ENCODE measurements around the gene DAZ1. TPM values are rescaled to one million over a fixed set of nuclear protein-coding genes. Genes with fewer than 3 reads are reported as not detected.
"Not testable (repeated sequence)": the region's sequence is repeated elsewhere in the genome, so short reads cannot be mapped to it uniquely, and the experiment has no call there.

Gene DAZ1, protein sequence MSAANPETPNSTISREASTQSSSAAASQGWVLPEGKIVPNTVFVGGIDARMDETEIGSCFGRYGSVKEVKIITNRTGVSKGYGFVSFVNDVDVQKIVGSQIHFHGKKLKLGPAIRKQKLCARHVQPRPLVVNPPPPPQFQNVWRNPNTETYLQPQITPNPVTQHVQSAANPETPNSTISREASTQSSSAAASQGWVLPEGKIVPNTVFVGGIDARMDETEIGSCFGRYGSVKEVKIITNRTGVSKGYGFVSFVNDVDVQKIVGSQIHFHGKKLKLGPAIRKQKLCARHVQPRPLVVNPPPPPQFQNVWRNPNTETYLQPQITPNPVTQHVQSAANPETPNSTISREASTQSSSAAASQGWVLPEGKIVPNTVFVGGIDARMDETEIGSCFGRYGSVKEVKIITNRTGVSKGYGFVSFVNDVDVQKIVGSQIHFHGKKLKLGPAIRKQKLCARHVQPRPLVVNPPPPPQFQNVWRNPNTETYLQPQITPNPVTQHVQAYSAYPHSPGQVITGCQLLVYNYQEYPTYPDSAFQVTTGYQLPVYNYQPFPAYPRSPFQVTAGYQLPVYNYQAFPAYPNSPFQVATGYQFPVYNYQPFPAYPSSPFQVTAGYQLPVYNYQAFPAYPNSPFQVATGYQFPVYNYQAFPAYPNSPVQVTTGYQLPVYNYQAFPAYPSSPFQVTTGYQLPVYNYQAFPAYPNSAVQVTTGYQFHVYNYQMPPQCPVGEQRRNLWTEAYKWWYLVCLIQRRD
- total RNA-seq: not detected
- long read RNA-seq: 0 reads

DNA sequence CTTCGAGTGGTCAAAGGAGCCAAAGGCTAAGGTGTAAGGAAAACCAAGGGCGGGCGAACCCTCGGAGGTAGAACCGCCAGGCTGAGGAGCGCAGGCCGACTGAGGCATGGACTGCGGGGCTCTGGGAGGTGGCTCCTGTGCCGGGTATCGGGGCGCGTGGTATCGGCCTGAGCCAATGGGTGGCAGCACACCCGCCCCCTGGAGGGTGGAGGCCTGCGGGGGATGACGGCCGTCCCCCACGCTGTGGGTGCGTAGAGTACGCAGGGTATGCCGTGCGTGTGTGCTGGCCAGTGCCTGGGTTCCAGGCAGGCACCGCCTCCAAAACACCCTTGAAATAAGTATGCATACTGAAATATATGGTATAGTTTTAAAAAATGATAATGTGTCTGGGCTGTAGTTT is at the start of gene DAZ1:
TSS of gene DAZ1 (minus strand) at position 101 of the 400 bp plus-strand sequence. CDS start 208 bp downstream, outside the sequence.
- H3K27me3 ChIP-seq (ENCODE audit: low read depth); H3K36me3 ChIP-seq; H3K27ac ChIP-seq (replicated peaks); H3K9me3 ChIP-seq (replicated peaks); DNase-seq; H3K4me3 ChIP-seq; H3K4me1 ChIP-seq; intact Hi-C loops (cut with micrococcal nuclease): not testable (repeated sequence)

DNA sequence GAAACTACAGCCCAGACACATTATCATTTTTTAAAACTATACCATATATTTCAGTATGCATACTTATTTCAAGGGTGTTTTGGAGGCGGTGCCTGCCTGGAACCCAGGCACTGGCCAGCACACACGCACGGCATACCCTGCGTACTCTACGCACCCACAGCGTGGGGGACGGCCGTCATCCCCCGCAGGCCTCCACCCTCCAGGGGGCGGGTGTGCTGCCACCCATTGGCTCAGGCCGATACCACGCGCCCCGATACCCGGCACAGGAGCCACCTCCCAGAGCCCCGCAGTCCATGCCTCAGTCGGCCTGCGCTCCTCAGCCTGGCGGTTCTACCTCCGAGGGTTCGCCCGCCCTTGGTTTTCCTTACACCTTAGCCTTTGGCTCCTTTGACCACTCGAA is 20.4 kb upstream of the DAZ1 start, which contains the start of gene DAZ2:
TSS of gene DAZ2 (plus strand) at position 301 of the 400 bp plus-strand sequence. CDS start 208 bp downstream, outside the sequence.
- H3K4me1 ChIP-seq; DNase-seq; H3K27me3 ChIP-seq (ENCODE audit: low read depth); H3K9me3 ChIP-seq (replicated peaks); H3K4me3 ChIP-seq; H3K27ac ChIP-seq (replicated peaks); H3K36me3 ChIP-seq; intact Hi-C loops (cut with micrococcal nuclease): not testable (repeated sequence)

DNA sequence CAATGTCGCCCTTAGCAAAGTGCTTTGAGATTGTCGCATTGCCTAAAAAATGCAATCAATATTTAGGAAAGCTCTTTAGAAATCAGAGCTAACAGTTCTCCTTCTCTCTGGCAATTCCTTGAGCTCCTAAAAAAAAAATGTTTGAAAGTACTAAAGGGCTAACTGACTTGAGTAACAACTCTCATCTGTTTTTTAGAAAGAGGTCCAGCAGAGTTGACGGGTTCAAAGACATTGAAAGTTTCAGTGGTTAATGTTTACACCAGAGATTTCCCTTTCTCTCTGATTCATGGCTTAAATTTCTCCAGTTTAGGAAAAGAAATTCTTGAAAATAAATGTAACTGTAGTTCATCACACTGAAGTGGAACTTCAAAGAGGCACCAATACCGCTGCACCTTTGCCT is 11.9 kb upstream of the DAZ1 start:
- intact Hi-C loops (cut with micrococcal nuclease); H3K27ac ChIP-seq (replicated peaks); H3K27me3 ChIP-seq (ENCODE audit: low read depth); H3K4me3 ChIP-seq; DNase-seq; H3K36me3 ChIP-seq; H3K4me1 ChIP-seq; H3K9me3 ChIP-seq (replicated peaks): not testable (repeated sequence)

DNA sequence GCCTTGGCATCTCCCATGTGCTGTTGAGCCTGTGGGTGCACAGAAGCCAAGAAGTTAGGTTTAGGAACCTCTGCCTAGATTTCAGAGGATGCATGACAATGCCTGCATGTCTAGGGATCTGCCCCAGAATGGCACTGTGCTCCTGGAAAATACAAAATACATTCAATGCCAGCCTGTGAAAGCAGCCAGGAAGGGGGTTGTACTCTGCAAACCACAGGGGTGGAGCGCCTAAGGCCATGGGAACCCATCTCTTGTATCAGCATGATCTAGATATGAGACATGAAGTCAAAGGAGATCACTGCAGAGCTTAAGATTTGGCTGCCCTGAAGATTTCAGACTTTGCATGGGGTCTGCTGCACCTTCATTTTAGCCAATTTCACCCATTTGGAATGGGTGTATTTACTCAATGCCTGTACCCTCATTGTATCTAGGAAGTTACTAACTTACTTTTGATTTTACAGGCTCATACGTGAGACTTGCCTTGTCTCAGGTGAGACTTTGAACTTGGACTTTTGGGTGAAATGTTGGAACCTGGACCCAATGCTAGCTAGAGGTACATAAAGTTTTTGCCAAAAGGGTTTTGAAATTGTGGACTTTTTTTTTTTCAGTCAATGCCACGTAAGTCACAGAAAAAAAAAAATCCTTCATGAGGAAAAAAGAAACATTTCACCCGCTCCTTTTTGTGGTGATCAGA is 11.1 kb upstream of the DAZ1 start:
- not testable (repeated sequence) for H3K9me3 ChIP-seq (replicated peaks)

DNA sequence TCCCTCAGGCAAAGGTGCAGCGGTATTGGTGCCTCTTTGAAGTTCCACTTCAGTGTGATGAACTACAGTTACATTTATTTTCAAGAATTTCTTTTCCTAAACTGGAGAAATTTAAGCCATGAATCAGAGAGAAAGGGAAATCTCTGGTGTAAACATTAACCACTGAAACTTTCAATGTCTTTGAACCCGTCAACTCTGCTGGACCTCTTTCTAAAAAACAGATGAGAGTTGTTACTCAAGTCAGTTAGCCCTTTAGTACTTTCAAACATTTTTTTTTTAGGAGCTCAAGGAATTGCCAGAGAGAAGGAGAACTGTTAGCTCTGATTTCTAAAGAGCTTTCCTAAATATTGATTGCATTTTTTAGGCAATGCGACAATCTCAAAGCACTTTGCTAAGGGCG is 8.6 kb upstream of the DAZ1 start:
- H3K4me3 ChIP-seq; intact Hi-C loops (cut with micrococcal nuclease); H3K27me3 ChIP-seq (ENCODE audit: low read depth); H3K9me3 ChIP-seq (replicated peaks); H3K4me1 ChIP-seq; H3K27ac ChIP-seq (replicated peaks); H3K36me3 ChIP-seq; DNase-seq: not testable (repeated sequence)

More for the DNA sequence above, 11.1 kb upstream of the DAZ1 start:
- H3K27ac ChIP-seq (replicated peaks); H3K36me3 ChIP-seq; DNase-seq; intact Hi-C loops (cut with micrococcal nuclease); H3K27me3 ChIP-seq (ENCODE audit: low read depth); H3K4me3 ChIP-seq; H3K4me1 ChIP-seq: not testable (repeated sequence)

Other genes starting within 250 kb of the DAZ1 start
- not detected for gene BPY2, start 214.7 kb downstream of the DAZ1 start, total RNA-seq
- gene DAZ2, start 20.5 kb upstream of the DAZ1 start, total RNA-seq: not detected